ENCODE measurements around the gene ARHGAP5.

DNA sequence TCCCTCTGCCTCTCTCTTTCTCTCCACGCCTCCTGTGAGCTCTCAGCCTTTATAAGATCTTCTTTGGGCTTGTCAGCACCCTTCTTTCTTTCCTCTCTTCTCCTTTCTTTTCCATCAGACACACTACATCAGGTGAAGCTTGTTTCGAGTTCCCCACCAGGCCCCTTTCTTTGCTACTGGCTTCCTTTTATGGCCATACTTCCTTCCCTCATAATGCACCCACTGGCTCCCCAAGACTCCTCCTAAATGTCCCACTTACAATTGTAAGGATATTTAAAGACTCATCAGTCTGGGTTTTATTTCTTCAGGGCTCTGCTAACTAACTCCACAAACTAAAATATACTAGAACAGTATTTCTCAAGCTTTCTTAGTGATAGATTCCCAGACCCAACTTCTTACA lies 129.4 kb downstream of the ARHGAP5 start:
- TF ChIP-seq CTCF (IDR thresholded peaks at IDR 0.05) (no peak), POLR2A (IDR thresholded peaks at IDR 0.05) (no peak)
